Muscle layer of duodenum (tissue), 2 donors: Measurements from ENCODE around the gene IGSF21.
"Not testable (repeated sequence)": the region's sequence is repeated elsewhere in the genome, so short reads cannot be mapped to it uniquely, and the experiment has no call there.

Experiments used
- H3K27ac ChIP-seq: one replicate; pipeline ENCODE4 v1.7.0; 2013; ENCODE audit warnings: mild to moderate bottlenecking, low read length
- H3K27me3 ChIP-seq: one replicate; pipeline ENCODE4 v1.7.0; 2013; ENCODE audit warnings: low read depth, mild to moderate bottlenecking, control low read depth, low read length
- H3K36me3 ChIP-seq, 2 donors: one replicate each; pipeline ENCODE4 v1.7.0; 2013; ENCODE audit warnings: low read length in 2 of 2, control low read depth in 1 of 2, mild to moderate bottlenecking in 1 of 2; ENCODE audit not compliant: insufficient read depth in 2 of 2, control insufficient read depth in 1 of 2
- H3K4me1 ChIP-seq, 2 donors: one replicate each; pipeline ENCODE4 v1.7.0; 2013; ENCODE audit warnings: low read length in 2 of 2, mild to moderate bottlenecking in 2 of 2, control low read depth in 1 of 2, moderate library complexity in 1 of 2; ENCODE audit not compliant: insufficient read depth in 2 of 2, control insufficient read depth in 1 of 2
- H3K4me3 ChIP-seq, 2 donors: one replicate each; pipeline ENCODE4 v1.7.0; 2013; ENCODE audit warnings: low read length in 2 of 2, low read depth in 1 of 2, mild to moderate bottlenecking in 1 of 2
- H3K9me3 ChIP-seq, 2 donors: one replicate each; pipeline ENCODE4 v1.7.0; 2013; ENCODE audit warnings: low read length in 2 of 2, control low read depth in 1 of 2, mild to moderate bottlenecking in 1 of 2; ENCODE audit not compliant: control insufficient read depth in 1 of 2
- donor health status: healthy.

IGSF21 gene

GRCh38 chr1:18414321-18414720 is 306.7 kb downstream of the IGSF21 start:
- no peaks in the 10 kb centered on the region for H3K4me1 ChIP-seq
- no peak overlapping the region for H3K27ac ChIP-seq
- no peaks in the 10 kb centered on the region for H3K27me3 ChIP-seq
- peaks cover 13 to 25% of the 10 kb centered on the region in 2 donors for H3K9me3 ChIP-seq
- H3K36me3 ChIP-seq = no peaks in the 10 kb centered on the region
- H3K4me3 ChIP-seq = no peak overlapping the region

GRCh38 chr1:18414872-18415447 is 307.4 kb downstream of the IGSF21 start:
- Histone ChIP-seq H3K4me3 (no peak overlapping the region), H3K27me3 (no peaks in the 10 kb centered on the region), H3K27ac (no peak overlapping the region), H3K36me3 (no peaks in the 10 kb centered on the region), H3K9me3 (peaks cover 13 to 25% of the 10 kb centered on the region in 2 donors), H3K4me1 (no peaks in the 10 kb centered on the region)

DNA sequence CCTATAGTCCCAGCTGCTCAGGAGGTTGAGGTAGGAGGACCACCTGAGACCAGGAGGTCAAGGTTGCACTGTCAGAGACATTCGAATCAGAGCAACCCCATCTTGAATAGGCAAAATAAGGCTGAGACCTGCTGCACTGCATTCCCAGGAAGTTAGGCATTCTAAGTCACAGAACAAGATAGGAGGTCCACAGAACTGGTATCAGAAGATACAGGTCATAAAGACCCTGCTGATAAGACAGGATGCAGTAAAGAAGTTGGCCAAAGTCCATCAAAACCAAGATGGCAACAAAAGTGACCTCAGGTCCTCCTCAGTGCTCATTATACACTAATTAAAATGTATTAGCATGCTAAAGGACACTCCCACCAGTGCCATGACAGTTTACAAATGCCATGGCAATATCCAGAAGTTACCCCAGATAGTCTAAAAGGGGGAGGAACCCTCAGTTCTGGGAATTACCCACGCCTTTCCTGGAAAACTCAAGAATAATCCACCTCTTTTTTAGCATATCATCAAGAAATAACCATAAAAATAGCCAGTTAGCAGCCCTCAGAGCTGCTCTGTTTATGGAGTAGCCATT is 307.9 kb downstream of the IGSF21 start:
- no peaks in the 10 kb centered on the region for H3K27me3 ChIP-seq
- no peak overlapping the region for H3K27ac ChIP-seq
- no peak overlapping the region for H3K4me3 ChIP-seq
- H3K9me3 ChIP-seq = peaks cover 13 to 25% of the 10 kb centered on the region in 2 donors
- H3K4me1 ChIP-seq = no peaks in the 10 kb centered on the region
- no peaks in the 10 kb centered on the region for H3K36me3 ChIP-seq

- not testable (repeated sequence) for H3K36me3 ChIP-seq, H3K4me3 ChIP-seq, H3K27ac ChIP-seq, H3K4me1 ChIP-seq, H3K27me3 ChIP-seq
- peaks cover 12 to 22% of the 10 kb centered on the region in 2 donors for H3K9me3 ChIP-seq
These were observed 308.5 kb downstream of the IGSF21 start for GRCh38 chr1:18416126-18416525.

- H3K9me3 ChIP-seq = peaks cover 6 to 8% of the 10 kb centered on the region in 2 donors
- H3K27me3 ChIP-seq = no peaks in the 10 kb centered on the region
These were observed 310.0 kb downstream of the IGSF21 start for GRCh38 chr1:18417316-18418269.

GRCh38 chr1:18419113-18419844 is 311.7 kb downstream of the IGSF21 start:
- Histone ChIP-seq H3K4me3 (no peak overlapping the region), H3K4me1 (no peaks in the 10 kb centered on the region), H3K27me3 (no peaks in the 10 kb centered on the region), H3K9me3 (peaks cover 0 to 2% of the 10 kb centered on the region in 2 donors), H3K27ac (no peak overlapping the region), H3K36me3 (no peaks in the 10 kb centered on the region)

More at GRCh38 chr1:18417316-18418269, 310.0 kb downstream of the IGSF21 start:
- Histone ChIP-seq H3K27ac (no peak overlapping the region), H3K4me1 (no peaks in the 10 kb centered on the region), H3K36me3 (no peaks in the 10 kb centered on the region), H3K4me3 (no peak overlapping the region)

DNA sequence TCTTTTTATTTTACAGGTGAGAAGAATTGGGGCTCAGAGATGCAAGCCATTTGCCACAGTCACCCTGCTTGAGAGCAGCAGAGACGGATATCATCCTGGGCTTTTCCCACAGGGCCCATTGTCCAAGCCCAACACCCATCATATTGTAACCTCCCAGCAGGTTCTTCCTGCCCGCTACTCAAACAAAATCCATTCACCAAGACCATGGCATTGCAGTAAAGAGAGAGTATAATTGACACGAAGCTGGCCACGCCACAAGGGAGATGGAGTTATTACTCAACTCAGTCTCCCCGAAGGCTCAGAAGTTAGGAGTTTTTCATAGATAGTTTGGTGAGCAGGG is 312.2 kb downstream of the IGSF21 start:
- Histone ChIP-seq H3K27me3 (no peaks in the 10 kb centered on the region), H3K27ac (no peak overlapping the region), H3K36me3 (no peaks in the 10 kb centered on the region), H3K4me1 (no peaks in the 10 kb centered on the region), H3K9me3 (peaks cover 0 to 1% of the 10 kb centered on the region in 2 donors), H3K4me3 (no peak overlapping the region)

- no peak overlapping the region for H3K4me3 ChIP-seq
- H3K4me1 ChIP-seq = no peaks in the 10 kb centered on the region
- no peaks in the 10 kb centered on the region for H3K27me3 ChIP-seq
- no peaks in the 10 kb centered on the region for H3K36me3 ChIP-seq
- peaks cover 0 to 8% of the 10 kb centered on the region in 2 donors for H3K9me3 ChIP-seq
- no peak overlapping the region for H3K27ac ChIP-seq
These were observed 314.6 kb downstream of the IGSF21 start for GRCh38 chr1:18422076-18422777.

- Histone ChIP-seq H3K4me3 (no peak overlapping the region), H3K9me3 (peaks cover 0 to 8% of the 10 kb centered on the region in 2 donors), H3K36me3 (no peaks in the 10 kb centered on the region), H3K27ac (no peak overlapping the region), H3K4me1 (no peaks in the 10 kb centered on the region), H3K27me3 (no peaks in the 10 kb centered on the region)
These were observed 315.4 kb downstream of the IGSF21 start for GRCh38 chr1:18422954-18423353.

GRCh38 chr1:18426580-18426979 is 319.0 kb downstream of the IGSF21 start:
- no peak overlapping the region for H3K27ac ChIP-seq
- H3K36me3 ChIP-seq = no peaks in the 10 kb centered on the region
- no peaks in the 10 kb centered on the region for H3K4me1 ChIP-seq
- peaks cover 0 to 8% of the 10 kb centered on the region in 2 donors for H3K9me3 ChIP-seq
- H3K4me3 ChIP-seq = no peak overlapping the region
- H3K27me3 ChIP-seq = no peaks in the 10 kb centered on the region
